Tibial artery (tissue), 4 donors: ENCODE data around the gene DCAKD.

Experiments used
- DNase-seq, 2 donors: peaks; one replicate each; pipeline ENCODE4 v3.0.0-alpha.2; 2019
- H3K27ac ChIP-seq, 2 donors: fragments of 200-600 bp; sonication (generic) in 1 of 2; 1 replicate in 1 of 2; 2 replicates in 1 of 2; pipeline ENCODE4 v1.5.1; 2018 to 2019; ENCODE audit warnings: mild to moderate bottlenecking in 1 of 2
- H3K27me3 ChIP-seq, 2 donors: fragments of 200-600 bp; sonication (generic) in 1 of 2; one replicate each; pipeline versions ENCODE4 v1.5.1 to v1.6.0; 2016 to 2019
- H3K36me3 ChIP-seq, 3 donors: fragments of 200-600 bp; sonication (generic) in 2 of 3; one replicate each; pipeline ENCODE4 v1.5.1; 2016 to 2019; ENCODE audit warnings: mild to moderate bottlenecking in 2 of 3
- H3K4me1 ChIP-seq, 4 donors: fragments of 200-600 bp; sonication (generic) in 2 of 4; 1 replicate in 3 of 4; 2 replicates in 1 of 4; pipeline ENCODE4 v1.5.1; 2016 to 2019
- H3K4me3 ChIP-seq, 2 donors: fragments of 200-600 bp; sonication (generic) in 1 of 2; 1 replicate in 1 of 2; 2 replicates in 1 of 2; pipeline ENCODE4 v1.5.1; 2018 to 2019; ENCODE audit warnings: mild to moderate bottlenecking in 2 of 2
- H3K9me3 ChIP-seq, 3 donors: fragments of 200-600 bp; sonication (generic) in 1 of 3; one replicate each; pipeline ENCODE4 v1.5.1; 2016 to 2019
- intact Hi-C: fragments of 100-400 bp; cut with DNase I; formaldehyde crosslinking; loops from one replicate; pipeline ENCODE4 v1.15.0; 2023; ENCODE audit warnings: low total_unique reads
- TF ChIP-seq, protein P1 (sequence below), 2 experiments: fragments of 200-600 bp in 1 of 2; fragments of 450-650 bp in 1 of 2; IDR thresholded peaks; one replicate each; pipeline ENCODE4 v1.5.1; 2017 to 2019; ENCODE audit warnings: antibody characterized with exemption in 2 of 2, mild to moderate bottlenecking in 1 of 2, moderate library complexity in 1 of 2

The DCAKD gene

DNA sequence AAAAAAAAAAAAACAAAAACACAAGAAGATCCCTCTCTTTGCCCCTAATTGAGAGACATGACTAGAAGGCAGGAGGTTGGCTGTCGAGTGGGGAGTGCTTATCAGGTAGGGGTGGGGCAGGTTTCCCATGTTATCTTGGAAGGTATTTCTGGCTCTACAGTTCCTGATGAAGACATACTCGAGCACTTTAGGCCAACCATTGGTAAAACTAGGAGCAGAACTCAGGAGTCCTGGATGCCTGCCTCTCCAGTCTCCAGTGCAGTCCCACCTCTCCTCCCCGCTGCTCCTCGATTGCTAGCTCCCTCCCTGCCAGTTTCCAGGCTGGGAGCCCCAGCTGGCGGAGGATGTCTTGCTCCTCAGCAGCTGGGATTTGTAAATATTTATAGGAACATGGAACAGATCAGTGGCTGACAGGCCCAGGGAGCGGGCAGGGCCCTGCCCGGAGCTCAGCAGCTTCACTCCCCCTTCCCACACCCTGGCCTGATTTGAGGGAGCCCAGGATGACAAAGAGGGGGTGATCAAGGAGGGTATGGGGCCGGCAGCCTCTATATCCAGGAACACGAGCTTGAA is 71.9 kb downstream of the DCAKD start:
- no peak overlapping the region for H3K4me3 ChIP-seq
- peaks cover 0 to 49% of the 10 kb centered on the region in 2 donors for H3K27me3 ChIP-seq
- no peaks in the 10 kb centered on the region for H3K9me3 ChIP-seq
- DNase-seq, result no peak
- TF ChIP-seq, protein P1, sequence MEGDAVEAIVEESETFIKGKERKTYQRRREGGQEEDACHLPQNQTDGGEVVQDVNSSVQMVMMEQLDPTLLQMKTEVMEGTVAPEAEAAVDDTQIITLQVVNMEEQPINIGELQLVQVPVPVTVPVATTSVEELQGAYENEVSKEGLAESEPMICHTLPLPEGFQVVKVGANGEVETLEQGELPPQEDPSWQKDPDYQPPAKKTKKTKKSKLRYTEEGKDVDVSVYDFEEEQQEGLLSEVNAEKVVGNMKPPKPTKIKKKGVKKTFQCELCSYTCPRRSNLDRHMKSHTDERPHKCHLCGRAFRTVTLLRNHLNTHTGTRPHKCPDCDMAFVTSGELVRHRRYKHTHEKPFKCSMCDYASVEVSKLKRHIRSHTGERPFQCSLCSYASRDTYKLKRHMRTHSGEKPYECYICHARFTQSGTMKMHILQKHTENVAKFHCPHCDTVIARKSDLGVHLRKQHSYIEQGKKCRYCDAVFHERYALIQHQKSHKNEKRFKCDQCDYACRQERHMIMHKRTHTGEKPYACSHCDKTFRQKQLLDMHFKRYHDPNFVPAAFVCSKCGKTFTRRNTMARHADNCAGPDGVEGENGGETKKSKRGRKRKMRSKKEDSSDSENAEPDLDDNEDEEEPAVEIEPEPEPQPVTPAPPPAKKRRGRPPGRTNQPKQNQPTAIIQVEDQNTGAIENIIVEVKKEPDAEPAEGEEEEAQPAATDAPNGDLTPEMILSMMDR (IDR thresholded peaks at IDR 0.05), result no peak
- no peaks in the 10 kb centered on the region for H3K4me1 ChIP-seq
- intact Hi-C loops, result no loop called here
- no peak overlapping the region for H3K27ac ChIP-seq
- no peaks in the 10 kb centered on the region for H3K36me3 ChIP-seq

DNA sequence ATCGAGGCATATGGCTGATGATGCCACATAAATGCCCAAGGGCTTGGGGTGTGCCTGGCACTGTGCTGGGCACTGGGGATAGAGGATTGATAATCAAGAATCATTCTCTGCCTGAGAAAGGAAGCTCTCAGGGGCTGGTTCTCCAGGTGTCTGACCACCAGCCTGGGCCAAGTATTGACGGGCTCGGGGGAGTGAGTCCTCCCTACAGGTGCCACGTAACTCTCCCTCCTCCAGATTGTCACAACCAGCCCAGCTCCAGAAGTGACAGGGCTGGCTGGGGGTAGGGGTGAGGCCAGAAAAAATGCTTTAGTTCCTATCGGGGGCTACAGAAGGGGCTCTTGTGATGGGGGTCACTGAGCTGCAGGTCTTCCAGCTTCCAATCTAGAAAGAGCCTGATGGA is 72.6 kb downstream of the DCAKD start:
- Histone ChIP-seq H3K27me3 (peaks cover 0 to 49% of the 10 kb centered on the region in 2 donors), H3K27ac (no peak overlapping the region), H3K9me3 (no peaks in the 10 kb centered on the region), H3K36me3 (no peaks in the 10 kb centered on the region), H3K4me3 (no peak overlapping the region), H3K4me1 (no peaks in the 10 kb centered on the region)
- intact Hi-C loops, result no loop called here
- no peak for DNase-seq
- TF ChIP-seq, protein P1 (IDR thresholded peaks at IDR 0.05), result no peak

DNA sequence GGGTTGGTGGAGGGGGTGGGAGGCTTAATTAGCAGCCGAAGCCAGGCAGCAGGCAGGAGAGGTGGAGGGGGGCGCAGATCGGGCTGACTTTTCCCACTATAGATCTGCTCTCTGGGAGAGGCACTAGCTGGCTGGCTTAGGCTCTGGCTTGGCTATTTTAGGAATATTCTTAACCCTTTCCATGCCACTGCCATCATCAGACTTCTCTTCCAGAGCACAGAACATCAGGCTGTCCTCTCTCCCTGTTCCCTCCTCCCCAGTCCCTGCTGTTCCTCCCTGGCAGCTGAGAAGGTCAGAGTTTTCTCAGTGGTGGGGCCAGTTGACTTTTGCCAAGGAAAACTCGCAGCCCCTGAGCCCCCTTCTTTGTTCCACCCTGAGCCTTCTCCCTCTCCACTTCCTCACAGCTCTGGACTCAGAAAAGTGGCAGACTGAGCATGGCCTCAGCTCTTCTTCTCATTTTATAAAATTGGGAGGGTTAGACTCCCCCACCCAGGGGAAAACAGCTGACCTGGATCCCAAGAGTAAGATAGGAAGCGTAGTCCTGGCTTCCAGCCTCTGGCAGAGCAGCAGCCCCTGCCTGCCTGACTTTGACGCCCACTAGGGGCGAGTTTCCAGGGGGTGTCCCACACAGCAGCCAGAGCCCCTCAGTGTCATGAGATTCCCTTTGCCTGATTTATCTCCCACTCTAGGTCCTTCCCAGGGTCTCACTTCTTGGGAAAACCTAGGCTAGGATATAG is 73.5 kb downstream of the DCAKD start:
- intact Hi-C loops, result no loop called here
- Histone ChIP-seq H3K36me3 (no peaks in the 10 kb centered on the region), H3K27me3 (peaks cover 0 to 49% of the 10 kb centered on the region in 2 donors), H3K27ac (no peak overlapping the region), H3K4me3 (no peak overlapping the region), H3K4me1 (no peaks in the 10 kb centered on the region), H3K9me3 (no peaks in the 10 kb centered on the region)
- TF ChIP-seq, protein P1 (IDR thresholded peaks at IDR 0.05), result no peak
- DNase-seq, result no peak

DNA sequence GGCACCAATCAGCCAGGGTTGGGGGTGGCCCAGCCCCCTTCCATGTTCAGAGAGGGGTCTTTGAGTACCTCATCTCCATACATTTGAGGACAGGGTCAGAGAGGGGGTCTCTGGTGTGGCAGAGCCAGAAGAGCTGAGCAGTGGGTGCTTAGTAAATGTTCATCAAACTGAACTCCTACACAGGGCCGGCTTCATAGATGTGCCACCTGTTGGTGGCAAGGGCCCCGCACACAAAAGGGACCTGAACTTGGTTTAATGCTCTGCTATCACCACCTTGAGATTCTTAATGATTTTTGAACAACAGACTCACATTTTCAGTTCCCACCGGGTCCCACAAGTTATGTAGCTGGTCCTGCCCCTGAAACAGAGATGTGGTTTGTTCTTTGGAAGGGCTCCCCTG is 74.4 kb downstream of the DCAKD start:
- H3K27me3 ChIP-seq, result peaks cover 0 to 49% of the 10 kb centered on the region in 2 donors
- H3K4me3 ChIP-seq, result no peak overlapping the region
- intact Hi-C loops, result no loop called here
- TF ChIP-seq, protein P1 (IDR thresholded peaks at IDR 0.05), result no peak
- H3K27ac ChIP-seq, result no peak overlapping the region
- H3K9me3 ChIP-seq, result no peaks in the 10 kb centered on the region
- H3K4me1 ChIP-seq, result peaks cover 0 to 6% (median 0%) of the 10 kb centered on the region in 4 donors
- no peak for DNase-seq
- H3K36me3 ChIP-seq, result no peaks in the 10 kb centered on the region

DNA sequence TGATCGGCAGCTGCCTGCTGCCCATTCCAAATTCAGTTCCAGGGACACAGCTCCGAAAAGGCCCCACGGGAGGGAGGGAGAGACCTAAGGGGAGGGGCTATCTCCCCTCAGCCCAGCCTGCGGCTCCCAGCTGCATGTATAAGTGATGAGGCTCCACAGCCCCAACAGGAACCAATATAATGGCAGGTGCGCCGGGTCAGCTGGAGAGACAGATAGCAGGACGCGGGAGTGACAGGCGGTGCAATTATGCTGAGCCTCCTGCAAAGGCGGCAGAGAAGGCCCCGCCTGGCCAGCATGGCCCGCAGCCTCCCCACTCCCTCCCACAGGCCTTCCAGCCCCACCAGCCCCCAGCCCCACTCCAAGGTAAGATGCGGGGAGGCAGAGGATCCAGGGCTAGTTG is 75.2 kb downstream of the DCAKD start:
- no peak for DNase-seq
- Histone ChIP-seq H3K36me3 (no peaks in the 10 kb centered on the region), H3K4me3 (no peak overlapping the region), H3K9me3 (no peaks in the 10 kb centered on the region), H3K27me3 (peaks cover 0 to 49% of the 10 kb centered on the region in 2 donors), H3K4me1 (peaks cover 0 to 6% (median 0%) of the 10 kb centered on the region in 4 donors), H3K27ac (no peak overlapping the region)
- TF ChIP-seq, protein P1 (IDR thresholded peaks at IDR 0.05), result no peak
- intact Hi-C loops, result no loop called here
